GM19324 (cell line): ENCODE measurements around the gene RPTOR.

Experiments
- ATAC-seq: cut with Tn5 transposase; IDR thresholded peaks from one replicate; pipeline ENCODE4 v1.9.1; 2021; ENCODE audit warnings: mild to moderate bottlenecking, moderate library complexity; ENCODE audit not compliant: unreplicated experiment, low FRiP score

Gene RPTOR

GRCh38 chr17:80978499-80979497 is 434.2 kb downstream of the RPTOR start:
- ATAC-seq, result no peak

GRCh38 chr17:80979547-80980378 is 435.1 kb downstream of the RPTOR start:
- ATAC-seq, result no peak

GRCh38 chr17:80980397-80981061 is 435.9 kb downstream of the RPTOR start:
- no peak for ATAC-seq

- no peak for ATAC-seq
Observed at GRCh38 chr17:80981062-80981902, 436.6 kb downstream of the RPTOR start.

GRCh38 chr17:80981929-80982425 is 437.3 kb downstream of the RPTOR start:
- ATAC-seq, result no peak

- no peak for ATAC-seq
Observed at GRCh38 chr17:80982426-80982974, 437.9 kb downstream of the RPTOR start.

- ATAC-seq, result no peak
Observed at GRCh38 chr17:80983545-80983944, 438.9 kb downstream of the RPTOR start.

- no peak for ATAC-seq
Observed at GRCh38 chr17:80984749-80985148, 440.1 kb downstream of the RPTOR start.

- no peak for ATAC-seq
Observed at GRCh38 chr17:80986046-80986445, 441.4 kb downstream of the RPTOR start.

GRCh38 chr17:80986816-80987475 is 442.3 kb downstream of the RPTOR start:
- ATAC-seq, result no peak

- ATAC-seq, result no peak
Observed at GRCh38 chr17:80987941-80988461, 443.4 kb downstream of the RPTOR start.

- ATAC-seq, result no peak
Observed at GRCh38 chr17:80989586-80989913, 444.9 kb downstream of the RPTOR start.

GRCh38 chr17:80990921-80991644 is 446.4 kb downstream of the RPTOR start:
- ATAC-seq, result no peak

- peak; percentile 53 for ATAC-seq
Observed at GRCh38 chr17:80991645-80992076, 447.0 kb downstream of the RPTOR start, which contains the start of gene CHMP6. Gene CHMP6, plus strand, starts transcription at chr17:80991841. Its CDS starts 78 bp downstream, at chr17:80991919.

GRCh38 chr17:80992077-80992947 is 447.7 kb downstream of the RPTOR start:
- ATAC-seq, result no peak

- no peak for ATAC-seq
Observed at GRCh38 chr17:80992948-80993624, 448.4 kb downstream of the RPTOR start.
